ENCODE data around the gene VKORC1.

Gene VKORC1

DNA sequence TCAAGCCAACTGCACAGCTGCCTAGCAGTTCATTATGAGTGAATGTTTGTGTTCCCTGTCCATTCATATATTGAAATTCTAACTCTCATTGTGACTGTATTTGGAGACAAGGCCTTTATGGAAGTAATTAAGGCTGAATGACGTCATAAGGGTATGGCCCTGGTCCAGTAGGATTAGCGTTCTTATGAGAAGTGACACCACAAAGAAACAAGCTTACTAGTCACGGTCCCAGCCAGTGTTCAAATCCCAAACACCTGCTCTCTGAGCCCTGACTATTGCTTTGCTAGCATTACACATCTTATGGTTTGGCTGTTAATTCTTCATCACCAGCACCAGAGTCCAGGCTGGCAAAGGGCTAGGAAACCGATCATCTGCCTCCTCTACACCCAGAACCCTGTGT lies 22.7 kb downstream of the VKORC1 start:
- TF ChIP-seq TAF1 (IDR thresholded peaks at IDR 0.05; ENCODE audit: borderline replicate concordance, insufficient read depth, low read length), result no peak
- no peak for TF ChIP-seq REST (IDR thresholded peaks at IDR 0.05; ENCODE audit: insufficient read depth in 1 of 2, low read depth in 2 of 2, low read length in 2 of 2)

DNA sequence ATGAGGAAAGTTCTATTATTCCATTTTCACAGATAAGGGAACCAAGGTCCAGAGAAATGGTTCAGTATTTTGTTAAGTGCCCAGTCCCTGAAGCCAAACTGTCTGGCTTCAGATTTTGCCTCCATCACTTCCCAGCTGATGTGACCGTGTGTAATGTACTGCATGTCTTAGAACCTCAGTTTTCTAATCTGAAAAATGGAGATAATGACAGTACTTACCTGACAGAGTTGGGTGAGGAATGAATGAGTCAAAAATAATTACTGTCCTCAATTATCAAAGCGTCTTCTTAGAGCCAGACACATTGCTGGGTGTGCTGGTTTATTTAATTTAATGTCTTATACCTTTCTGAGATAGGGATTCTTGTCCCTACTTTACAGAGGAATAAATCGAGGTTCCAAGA lies 27.3 kb downstream of the VKORC1 start:
- TF ChIP-seq REST (IDR thresholded peaks at IDR 0.05; ENCODE audit: insufficient read depth in 1 of 2, low read depth in 2 of 2, low read length in 2 of 2), result no peak
- no peak for TF ChIP-seq TAF1 (IDR thresholded peaks at IDR 0.05; ENCODE audit: borderline replicate concordance, insufficient read depth, low read length)
- no peak for TF ChIP-seq SIN3A (IDR thresholded peaks at IDR 0.05; ENCODE audit: borderline replicate concordance, insufficient read depth, low read length)
- TF ChIP-seq POLR2AphosphoS5 (IDR thresholded peaks at IDR 0.05; ENCODE audit: low read depth, low read length), result no peak
- no peak for TF ChIP-seq FOXP2 (optimal IDR thresholded peaks at IDR 0.05; ENCODE audit: borderline replicate concordance, extremely low read depth, extremely low read length, insufficient read depth)

DNA sequence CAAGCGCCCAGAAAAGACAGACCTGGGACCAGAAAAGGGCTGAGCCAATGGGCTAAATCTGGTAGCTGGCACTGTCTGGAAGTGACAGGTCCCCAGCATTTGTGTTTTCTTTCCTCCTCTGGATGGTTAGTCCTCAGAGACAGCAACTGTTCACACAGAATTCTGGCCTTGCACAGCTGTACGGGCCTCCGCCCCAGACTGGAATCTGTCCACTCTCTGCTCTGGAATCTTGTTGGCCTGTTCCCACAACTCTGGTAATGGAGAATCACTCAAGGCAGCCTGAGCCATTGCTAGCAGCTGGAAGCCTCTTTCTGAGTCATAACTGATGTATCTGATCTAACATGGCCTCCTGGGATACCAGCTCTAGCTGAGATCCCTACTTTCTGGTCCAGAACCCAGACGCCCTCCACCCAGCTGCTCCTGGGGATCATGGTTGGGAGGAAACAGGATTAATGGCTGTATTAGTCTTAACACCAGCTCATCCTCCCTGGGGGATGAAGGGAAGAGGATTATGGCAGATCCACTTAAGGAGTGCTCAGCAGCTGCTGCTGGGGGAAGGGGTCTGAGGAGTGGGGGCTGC lies 29.6 kb downstream of the VKORC1 start:
- TF ChIP-seq SIN3A (IDR thresholded peaks at IDR 0.05; ENCODE audit: borderline replicate concordance, insufficient read depth, low read length) (no peak), FOXP2 (optimal IDR thresholded peaks at IDR 0.05; ENCODE audit: borderline replicate concordance, extremely low read depth, extremely low read length, insufficient read depth) (no peak), POLR2AphosphoS5 (IDR thresholded peaks at IDR 0.05; ENCODE audit: low read depth, low read length) (no peak), REST (IDR thresholded peaks at IDR 0.05; ENCODE audit: insufficient read depth in 1 of 2, low read depth in 2 of 2, low read length in 2 of 2) (no peak), TAF1 (IDR thresholded peaks at IDR 0.05; ENCODE audit: borderline replicate concordance, insufficient read depth, low read length) (no peak)

DNA sequence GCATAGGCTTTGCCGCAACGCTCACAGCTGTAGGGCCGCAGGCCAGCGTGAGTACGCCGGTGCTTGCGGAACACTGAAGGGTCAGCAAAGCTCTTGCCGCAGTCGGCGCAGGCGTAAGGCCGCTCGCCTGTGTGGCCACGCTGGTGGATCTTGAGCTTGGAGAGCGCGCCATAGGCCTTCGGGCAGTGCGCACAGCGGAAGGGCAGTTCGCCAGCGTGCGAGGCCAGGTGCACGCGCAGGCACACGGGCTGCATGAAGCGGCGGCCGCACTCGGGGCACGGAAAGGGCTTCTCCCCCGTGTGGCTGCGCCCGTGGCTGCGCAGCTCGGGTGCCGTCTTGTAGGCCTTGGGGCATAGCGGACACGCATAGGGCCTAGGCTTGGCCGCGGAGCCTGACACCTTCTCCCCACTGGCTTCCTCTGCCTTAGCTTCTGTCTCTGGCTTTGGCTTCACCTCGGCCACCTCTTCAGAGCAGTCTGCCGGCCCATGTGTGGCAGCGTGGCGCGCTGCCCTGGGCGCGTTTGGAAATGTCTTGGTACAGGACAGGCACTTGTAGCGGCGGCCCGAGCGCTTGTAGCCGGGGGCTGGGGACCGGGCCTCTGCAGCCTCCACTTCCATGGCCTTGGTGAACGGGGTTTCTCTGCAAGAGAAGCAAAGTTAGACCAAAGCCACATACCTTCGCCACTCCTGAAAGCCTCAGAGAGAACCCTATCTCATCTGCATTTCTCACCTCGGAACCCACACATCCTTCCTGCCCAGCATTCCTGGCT lies 30.6 kb downstream of the VKORC1 start:
- no peak for TF ChIP-seq SIN3A (IDR thresholded peaks at IDR 0.05; ENCODE audit: borderline replicate concordance, insufficient read depth, low read length)
- no peak for TF ChIP-seq TAF1 (IDR thresholded peaks at IDR 0.05; ENCODE audit: borderline replicate concordance, insufficient read depth, low read length)
- TF ChIP-seq FOXP2 (optimal IDR thresholded peaks at IDR 0.05; ENCODE audit: borderline replicate concordance, extremely low read depth, extremely low read length, insufficient read depth), result no peak
- no peak for TF ChIP-seq POLR2AphosphoS5 (IDR thresholded peaks at IDR 0.05; ENCODE audit: low read depth, low read length)
- no peak for TF ChIP-seq REST (IDR thresholded peaks at IDR 0.05; ENCODE audit: insufficient read depth in 1 of 2, low read depth in 2 of 2, low read length in 2 of 2)
